ENCODE measurements around the gene GMPR.

GMPR gene

GRCh38 chr6:16334671-16335070 lies 96.3 kb downstream of the GMPR start:
- TF ChIP-seq CTCF (IDR thresholded peaks at IDR 0.05; ENCODE audit: insufficient read depth, low read depth, low read length, missing control alignments), result no peak
- H3K4me3 ChIP-seq (ENCODE audit: low read length), result no peak overlapping the region
- DNase-seq (ENCODE audit: low read depth), result peak; percentile 96

- no peak for DNase-seq (ENCODE audit: low read depth)
- no peak overlapping the region for H3K4me3 ChIP-seq (ENCODE audit: low read length)
- TF ChIP-seq CTCF (IDR thresholded peaks at IDR 0.05; ENCODE audit: insufficient read depth, low read depth, low read length, missing control alignments), result no peak
These were observed 96.8 kb downstream of the GMPR start for GRCh38 chr6:16335176-16335575.

GRCh38 chr6:16336056-16336818 lies 97.8 kb downstream of the GMPR start:
- no peak overlapping the region for H3K4me3 ChIP-seq (ENCODE audit: low read length)
- TF ChIP-seq CTCF (IDR thresholded peaks at IDR 0.05; ENCODE audit: insufficient read depth, low read depth, low read length, missing control alignments), result peak; percentile 54
- peak; percentile 78 for DNase-seq (ENCODE audit: low read depth)

- DNase-seq (ENCODE audit: low read depth), result no peak
- H3K4me3 ChIP-seq (ENCODE audit: low read length), result no peak overlapping the region
- TF ChIP-seq CTCF (IDR thresholded peaks at IDR 0.05; ENCODE audit: insufficient read depth, low read depth, low read length, missing control alignments), result no peak
These were observed 98.5 kb downstream of the GMPR start for GRCh38 chr6:16336911-16337294.

- no peak overlapping the region for H3K4me3 ChIP-seq (ENCODE audit: low read length)
- no peak for TF ChIP-seq CTCF (IDR thresholded peaks at IDR 0.05; ENCODE audit: insufficient read depth, low read depth, low read length, missing control alignments)
- peak; percentile 37 for DNase-seq (ENCODE audit: low read depth)
These were observed 99.0 kb downstream of the GMPR start for GRCh38 chr6:16337295-16337975.

- no peak overlapping the region for H3K4me3 ChIP-seq (ENCODE audit: low read length)
- peak; percentile 63 for TF ChIP-seq CTCF (IDR thresholded peaks at IDR 0.05; ENCODE audit: insufficient read depth, low read depth, low read length, missing control alignments)
- DNase-seq (ENCODE audit: low read depth), result peak; percentile 91
These were observed 100.3 kb downstream of the GMPR start for GRCh38 chr6:16338577-16339264.

Data from epithelial cell of esophagus (primary cell).